ENCODE data around the gene WDR46. TPM values are rescaled to one million over a fixed set of nuclear protein-coding genes. Genes with fewer than 3 reads are reported as not detected.
A peak's percentile ranks its signal among the peaks of the same experiment; 100 is the strongest.

The WDR46 gene
- total and polyA plus RNA-seq, 2 of the 13 experiments (the other 11 are each of a cell fraction or from before 2014, with no cell fraction given) = 47.4 to 105 TPM

DNA sequence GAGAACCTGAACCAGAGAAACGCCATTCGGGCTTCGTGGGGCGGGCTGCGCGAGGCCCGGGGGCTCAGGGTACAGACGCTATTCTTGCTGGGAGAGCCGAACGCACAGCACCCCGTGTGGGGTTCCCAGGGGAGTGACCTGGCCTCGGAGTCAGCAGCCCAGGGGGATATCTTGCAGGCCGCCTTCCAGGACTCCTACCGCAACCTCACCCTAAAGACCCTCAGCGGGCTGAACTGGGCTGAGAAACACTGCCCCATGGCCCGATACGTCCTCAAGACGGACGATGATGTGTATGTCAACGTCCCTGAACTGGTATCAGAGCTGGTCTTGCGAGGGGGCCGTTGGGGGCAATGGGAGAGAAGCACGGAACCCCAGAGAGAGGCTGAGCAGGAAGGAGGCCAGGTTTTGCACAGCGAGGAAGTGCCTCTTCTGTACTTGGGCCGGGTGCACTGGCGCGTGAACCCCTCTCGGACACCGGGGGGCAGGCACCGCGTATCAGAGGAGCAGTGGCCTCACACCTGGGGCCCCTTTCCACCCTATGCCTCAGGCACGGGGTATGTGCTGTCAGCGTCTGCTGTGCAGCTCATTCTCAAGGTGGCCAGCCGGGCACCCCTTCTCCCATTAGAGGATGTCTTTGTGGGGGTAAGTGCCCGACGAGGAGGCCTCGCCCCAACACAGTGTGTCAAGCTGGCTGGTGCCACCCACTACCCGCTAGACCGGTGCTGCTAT lies 11.2 kb downstream of the WDR46 start:
- ChIA-PET CTCF (ENCODE audit: low intra/inter-chr PET ratio, low total read pairs) (no interaction called here), POLR2A (interaction anchor here (0.6 to 3.5 kb wide), 11 partner anchors 9 to 1138 kb away, joined by 3 to 17 read pairs (median 4); partner anchors contain the start of genes PFDN6, PHF1, RGL2 and WDR46)
- Histone ChIP-seq H3K36me3 (replicated peaks in 1 of 2; ENCODE audit: control insufficient read depth in 1 of 2, insufficient read depth in 2 of 2, low read length in 2 of 2) (peaks cover 20 to 62% of the 10 kb centered on the region in 2 experiments), H3K27me3 (ENCODE audit: control insufficient read depth in 1 of 2, insufficient read depth in 2 of 2, low read length in 2 of 2) (no peaks in the 10 kb centered on the region), H3K4me1 (ENCODE audit: insufficient read depth, low read length) (peaks cover 30% of the 10 kb centered on the region), H3K27ac (ENCODE audit: extremely low read length, insufficient read depth, low read length) (no peak overlapping the region), H3K4me3 (replicated peaks in 1 of 3; ENCODE audit: insufficient read depth in 1 of 3, low read depth in 2 of 3, low read length in 3 of 3) (no peak overlapping the region), H3K9me3 (ENCODE audit: low read length) (no peaks in the 10 kb centered on the region), H3K9ac (ENCODE audit: insufficient read depth, low read depth, low read length) (no peak overlapping the region), H3K79me2 (ENCODE audit: insufficient read depth, low read length) (peaks cover 26% of the 10 kb centered on the region), H3K4me2 (ENCODE audit: low read depth, low read length) (no peak overlapping the region), H4K20me1 (ENCODE audit: insufficient read depth, low read length) (peaks cover 33% of the 10 kb centered on the region), H2AFZ (ENCODE audit: low read length) (no peak overlapping the region)
- intact Hi-C loops (cut with micrococcal nuclease; ENCODE audit: unreplicated experiment) (no loop called here), in situ Hi-C loops (cut with HindIII; ENCODE audit: extremely low pct_ligation_motif_present, low pct_unique_long_range_greater_than_20kb) (loop anchor here (25.0 kb wide), 1 partner anchor 134 kb away; the partner anchor contains the start of genes CUTA, PHF1 and SYNGAP1)
- DNase-seq (ENCODE audit: low spot score) (no peak), ATAC-seq (peak; percentile 30), FAIRE-seq (no peak)
- WGBS (ENCODE audit: low lambda C conversion rate) = 90% methylated on average over 39 of the region's 39 CpGs
- no TSS peak for BruUV-seq (replicated peaks)
- 0 out of 2 replicates have a peak, but pooled peaks have one; percentile 4 for TF ChIP-seq ZC3H13 (CRISPR knock-in tag; IDR thresholded peaks at IDR 0.05)
- TF ChIP-seq HNRNPL (IDR thresholded peaks at IDR 0.05; ENCODE audit: low read depth, low read length) = 0 out of 2 replicates have a peak, but pooled peaks have one; percentile 44
- TF ChIP-seq, protein P1, sequence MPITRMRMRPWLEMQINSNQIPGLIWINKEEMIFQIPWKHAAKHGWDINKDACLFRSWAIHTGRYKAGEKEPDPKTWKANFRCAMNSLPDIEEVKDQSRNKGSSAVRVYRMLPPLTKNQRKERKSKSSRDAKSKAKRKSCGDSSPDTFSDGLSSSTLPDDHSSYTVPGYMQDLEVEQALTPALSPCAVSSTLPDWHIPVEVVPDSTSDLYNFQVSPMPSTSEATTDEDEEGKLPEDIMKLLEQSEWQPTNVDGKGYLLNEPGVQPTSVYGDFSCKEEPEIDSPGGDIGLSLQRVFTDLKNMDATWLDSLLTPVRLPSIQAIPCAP (CRISPR knock-in tag; IDR thresholded peaks at IDR 0.05; ENCODE audit: low read depth) = no peak
- TF ChIP-seq POLR2G (IDR thresholded peaks at IDR 0.05; ENCODE audit: low read depth, low read length) = peak; percentile 76
- no peak for TF ChIP-seq MAFF (IDR thresholded peaks at IDR 0.05; ENCODE audit: low read depth, low read length)
- TF ChIP-seq, protein P2, sequence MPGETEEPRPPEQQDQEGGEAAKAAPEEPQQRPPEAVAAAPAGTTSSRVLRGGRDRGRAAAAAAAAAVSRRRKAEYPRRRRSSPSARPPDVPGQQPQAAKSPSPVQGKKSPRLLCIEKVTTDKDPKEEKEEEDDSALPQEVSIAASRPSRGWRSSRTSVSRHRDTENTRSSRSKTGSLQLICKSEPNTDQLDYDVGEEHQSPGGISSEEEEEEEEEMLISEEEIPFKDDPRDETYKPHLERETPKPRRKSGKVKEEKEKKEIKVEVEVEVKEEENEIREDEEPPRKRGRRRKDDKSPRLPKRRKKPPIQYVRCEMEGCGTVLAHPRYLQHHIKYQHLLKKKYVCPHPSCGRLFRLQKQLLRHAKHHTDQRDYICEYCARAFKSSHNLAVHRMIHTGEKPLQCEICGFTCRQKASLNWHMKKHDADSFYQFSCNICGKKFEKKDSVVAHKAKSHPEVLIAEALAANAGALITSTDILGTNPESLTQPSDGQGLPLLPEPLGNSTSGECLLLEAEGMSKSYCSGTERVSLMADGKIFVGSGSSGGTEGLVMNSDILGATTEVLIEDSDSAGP (CRISPR knock-in tag; IDR thresholded peaks at IDR 0.05; ENCODE audit: borderline replicate concordance) = peak; percentile 58; the same call in 1 of the 2 replicates
- 0 out of 2 replicates have a peak, but pooled peaks have one; percentile 19 for TF ChIP-seq ETV5 (CRISPR knock-in tag; IDR thresholded peaks at IDR 0.05; ENCODE audit: borderline replicate concordance)
- peak; percentile 22; the same call in 1 of the 2 replicates for TF ChIP-seq ZNF350 (CRISPR knock-in tag; IDR thresholded peaks at IDR 0.05; ENCODE audit: borderline replicate concordance, low read depth)
- TF ChIP-seq HOXD1 (CRISPR knock-in tag; IDR thresholded peaks at IDR 0.05) = no peak
- TF ChIP-seq POLR2AphosphoS2 (IDR thresholded peaks at IDR 0.05; ENCODE audit: low read depth, low read length) = 0 out of 2 replicates have a peak, but pooled peaks have one; percentile 6
- no peak for TF ChIP-seq ZMAT3 (CRISPR knock-in tag; conservative IDR thresholded peaks at IDR 0.05)
- 0 out of 2 replicates have a peak, but pooled peaks have one; percentile 20 for TF ChIP-seq BRD4 (CRISPR knock-in tag; IDR thresholded peaks at IDR 0.05)
- 0 out of 2 replicates have a peak, but pooled peaks have one; percentile 10 for TF ChIP-seq CHD2 (IDR thresholded peaks at IDR 0.05; ENCODE audit: low read depth, low read length)
- TF ChIP-seq ZNF737 (CRISPR knock-in tag; IDR thresholded peaks at IDR 0.05; ENCODE audit: borderline replicate concordance) = no peak
- peak; percentile 99 for TF ChIP-seq AGO1 (IDR thresholded peaks at IDR 0.05; ENCODE audit: low read depth, low read length, poor library complexity, severe bottlenecking)
- TF ChIP-seq POLR2AphosphoS5 (IDR thresholded peaks at IDR 0.05; ENCODE audit: low read depth, low read length) = peak; percentile 17; the same call in 1 of the 2 replicates
- 0 out of 2 replicates have a peak, but pooled peaks have one; percentile 32 for TF ChIP-seq REPIN1 (CRISPR knock-in tag; IDR thresholded peaks at IDR 0.05; ENCODE audit: borderline replicate concordance, low read depth)
- 0 out of 2 replicates have a peak, but pooled peaks have one; percentile 61 for TF ChIP-seq ZIK1 (CRISPR knock-in tag; IDR thresholded peaks at IDR 0.05; ENCODE audit: borderline replicate concordance, low read depth)
